B cell (primary cell): ENCODE measurements around the gene RNU6-7. TPM values are rescaled to one million over a fixed set of nuclear protein-coding genes. Genes with fewer than 3 reads are reported as not detected.

Experiments
- ATAC-seq: fragments of 200-7000 bp; cut with Tn5 transposase; one replicate; pipeline ENCODE4 v1.10.0; 2021; ENCODE audit warnings: low read depth, mild to moderate bottlenecking, moderate number of reproducible peaks, moderate library complexity
- CTCF ChIA-PET: fragments of 350-600 bp; sonication (Branson Sonifier 250); formaldehyde crosslinking; loops from one replicate; lab custom pipeline; 2021; ENCODE audit warnings: antibody characterized with exemption, inconsistent platforms; lab: Charles Lee
- POLR2A ChIA-PET: fragments of 350-600 bp; sonication (Branson Sonifier 250); formaldehyde crosslinking; loops from one replicate; lab custom pipeline; 2021; ENCODE audit warnings: antibody characterized with exemption; lab: Charles Lee
- DNase-seq: peaks from one replicate; pipeline ENCODE4 v3.0.0; 2013
- H2AFZ ChIP-seq: 2 replicates; pipeline ENCODE4 v1.6.1; 2012; ENCODE audit warnings: mild to moderate bottlenecking, low read depth, low read length; ENCODE audit not compliant: insufficient read depth, poor library complexity, severe bottlenecking
- H3K27ac ChIP-seq, 2 donors: 1 replicate in 1 of 2; 2 replicates in 1 of 2; pipeline ENCODE4 v1.5.1; 2012 to 2013; ENCODE audit warnings: low read length in 2 of 2, mild to moderate bottlenecking in 2 of 2, moderate library complexity in 1 of 2
- H3K27me3 ChIP-seq, 4 experiments: fragments of 200-600 bp in 1 of 4; sonication (generic) in 1 of 4; replicated peaks in 1 of 4; 1 replicate in 2 of 4; 2 replicates in 2 of 4; pipeline versions ENCODE4 v1.6.1 to v1.7.0; 2013 to 2016; ENCODE audit warnings: low read length in 3 of 4, mild to moderate bottlenecking in 2 of 4, mixed read lengths in 1 of 4, moderate library complexity in 1 of 4; ENCODE audit not compliant: insufficient read depth in 4 of 4, control insufficient read depth in 3 of 4; ENCODE audit errors: control extremely low read depth in 1 of 4
- H3K36me3 ChIP-seq, 2 experiments: replicated peaks in 1 of 2; 1 replicate in 1 of 2; 2 replicates in 1 of 2; pipeline versions ENCODE4 v1.6.1 to v1.7.1; 2013; ENCODE audit warnings: low read length in 1 of 2; ENCODE audit not compliant: insufficient read depth in 2 of 2, control insufficient read depth in 1 of 2; ENCODE audit errors: control extremely low read depth in 1 of 2, extremely low read depth in 1 of 2
- H3K4me1 ChIP-seq, 2 donors: fragments of 200-600 bp in 1 of 2; sonication (generic) in 1 of 2; 1 replicate in 1 of 2; 2 replicates in 1 of 2; pipeline versions ENCODE4 v1.5.1 to v1.6.1; 2013 to 2017; ENCODE audit warnings: low read length in 2 of 2; ENCODE audit not compliant: control insufficient read depth in 2 of 2, insufficient read depth in 2 of 2
- H3K4me2 ChIP-seq: replicated peaks from 2 replicates; pipeline ENCODE3; 2012; ENCODE audit warnings: mild to moderate bottlenecking, low read depth, low read length; ENCODE audit not compliant: poor library complexity, severe bottlenecking
- H3K4me3 ChIP-seq, 5 experiments: fragments of 200-600 bp in 1 of 5; sonication (generic) in 1 of 5; 1 replicate in 3 of 5; 2 replicates in 2 of 5; pipeline versions ENCODE4 v1.5.1 to v1.7.0; 2011 to 2016; ENCODE audit warnings: low read length in 4 of 5, mild to moderate bottlenecking in 4 of 5, low read depth in 2 of 5, control low read depth in 1 of 5, moderate library complexity in 1 of 5; ENCODE audit not compliant: insufficient read depth in 1 of 5; ENCODE audit errors: control extremely low read depth in 1 of 5, extremely low read depth in 1 of 5
- H3K79me2 ChIP-seq: fragments of 200-600 bp; sonication (generic); one replicate; pipeline ENCODE4 v1.6.0; 2016; ENCODE audit warnings: low read length; ENCODE audit not compliant: control insufficient read depth, insufficient read depth
- H3K9ac ChIP-seq: fragments of 200-600 bp; sonication (generic); 2 replicates; pipeline ENCODE4 v1.6.1; 2017; ENCODE audit warnings: mild to moderate bottlenecking, low read length, moderate library complexity
- H3K9me3 ChIP-seq, 3 donors: one replicate each; pipeline versions ENCODE4 v1.6.1 to v1.7.1; 2013; ENCODE audit warnings: low read length in 2 of 3; ENCODE audit not compliant: control insufficient read depth in 2 of 3, insufficient read depth in 1 of 3; ENCODE audit errors: control extremely low read depth in 1 of 3
- H4K20me1 ChIP-seq: 2 replicates; pipeline ENCODE4 v1.6.0; 2012; ENCODE audit warnings: mild to moderate bottlenecking, low read length; ENCODE audit not compliant: insufficient read depth, control insufficient read depth, poor library complexity, severe bottlenecking
- H3K27ac Mint-ChIP-seq: one replicate; pipeline ENCODE4 v1.8.0; 2021; ENCODE audit warnings: mixed read lengths
- H3K27me3 Mint-ChIP-seq: one replicate; pipeline ENCODE4 v1.8.0; 2021; ENCODE audit warnings: mixed read lengths
- H3K4me1 Mint-ChIP-seq: one replicate; pipeline ENCODE4 v1.8.0; 2021; ENCODE audit warnings: mixed read lengths
- H3K4me3 Mint-ChIP-seq: one replicate; pipeline ENCODE4 v1.8.0; 2021; ENCODE audit warnings: mixed read lengths
- H3K9me3 Mint-ChIP-seq: one replicate; pipeline ENCODE4 v1.8.0; 2022; ENCODE audit warnings: mixed read lengths; ENCODE audit not compliant: insufficient read depth
- CTCF ChIP-seq: fragments of 200-600 bp; IDR thresholded peaks from one replicate; pipeline ENCODE4 v1.8.0; 2022; ENCODE audit warnings: antibody characterized with exemption, mild to moderate bottlenecking
- EZH2 ChIP-seq: IDR thresholded peaks from 2 replicates; pipeline ENCODE4 v1.6.1; 2012; ENCODE audit warnings: borderline replicate concordance, low read depth, mild to moderate bottlenecking, moderate library complexity, low read length; ENCODE audit not compliant: insufficient read depth, poor library complexity, severe bottlenecking
- WGBS: methylation state at CpG from one replicate; pipeline ENCODE4 v1.1.5; 2013; ENCODE audit warnings: missing lambda C conversion rate; ENCODE audit not compliant: insufficient coverage; 5-methylcytosine and 5-hydroxymethylcytosine counted together
- intact Hi-C: fragments of 100-400 bp; cut with micrococcal nuclease; formaldehyde crosslinking; loops from one replicate; pipeline ENCODE4 v1.10.0; 2022
- polyA plus RNA-seq: library from polyadenylated mRNA; depleted of rRNA; stranded (reverse); fragments of >200 nt; gene quantifications from 2 replicates; pipeline ENCODE4 v1.2.3, GENCODE V29; 2012
- total RNA-seq, 2 donors: library from RNA; stranded (reverse); fragments of 120-200 nt in 1 of 2; gene quantifications; 1 replicate in 1 of 2; 2 replicates in 1 of 2; pipeline versions ENCODE4 v1.2.3 to v1.2.4, GENCODE V29; 2013 to 2022

RNU6-7 gene
- total and polyA plus RNA-seq, 2 donors (not counting 1 experiment from before 2014, with no cell fraction given), result not detected

DNA sequence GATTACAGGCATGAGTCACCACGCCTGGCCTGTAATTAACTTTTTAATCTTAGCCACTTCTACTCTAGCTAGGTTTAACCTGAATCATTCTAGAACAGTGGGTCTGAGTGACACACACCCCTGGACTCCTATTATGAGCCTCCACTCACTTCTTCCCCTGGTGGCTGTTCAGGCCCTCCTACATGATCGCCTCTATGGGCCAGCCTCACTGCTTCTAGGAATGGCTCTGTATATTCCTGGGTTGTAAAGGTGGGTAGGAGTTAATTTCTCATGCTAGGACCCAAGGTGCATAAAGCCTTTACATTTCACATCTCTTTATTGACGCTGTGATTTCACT, 9.2 kb downstream of the RNU6-7 start:
- POLR2A ChIA-PET, result no interaction called here

GRCh38 chr14:32212833-32213232, 11.0 kb downstream of the RNU6-7 start:
- H3K9me3 ChIP-seq, result no peaks in the 10 kb centered on the region
- no peak for TF ChIP-seq EZH2
- TF ChIP-seq CTCF, result no peak
- H3K4me2 ChIP-seq, result no peak overlapping the region
- no peak overlapping the region for H3K4me3 ChIP-seq
- ATAC-seq (no peak), DNase-seq (no peak)
- Mint-ChIP-seq H3K4me3 (no peak overlapping the region), H3K27ac (no peak overlapping the region), H3K27me3 (peaks cover 5% of the 10 kb centered on the region), H3K4me1 (no peaks in the 10 kb centered on the region), H3K9me3 (no peaks in the 10 kb centered on the region)
- no peaks in the 10 kb centered on the region for H3K36me3 ChIP-seq
- intact Hi-C loops, result no loop called here
- no peaks in the 10 kb centered on the region for H3K79me2 ChIP-seq
- ChIA-PET CTCF (interaction anchor here (1.1 kb wide), 1 partner anchor 38 kb away, joined by 4 read pairs; no protein-coding TSS in a partner anchor), POLR2A (no interaction called here)
- no peak overlapping the region for H3K9ac ChIP-seq
- no peak overlapping the region for H2AFZ ChIP-seq
- no peak overlapping the region for H3K27ac ChIP-seq
- H4K20me1 ChIP-seq, result no peaks in the 10 kb centered on the region
- no peaks in the 10 kb centered on the region for H3K4me1 ChIP-seq
- no peaks in the 10 kb centered on the region for H3K27me3 ChIP-seq

More for the DNA sequence above, 9.2 kb downstream of the RNU6-7 start:
- H3K9ac ChIP-seq, result no peak overlapping the region
- 89% methylated on average over 1 of the region's 3 CpGs for WGBS
- no peak overlapping the region for H2AFZ ChIP-seq
- TF ChIP-seq CTCF (no peak), EZH2 (no peak)
- ATAC-seq (no peak), DNase-seq (no peak)
- H3K27me3 ChIP-seq, result no peaks in the 10 kb centered on the region
- no peak overlapping the region for H3K27ac Mint-ChIP-seq
- no peaks in the 10 kb centered on the region for H4K20me1 ChIP-seq
- no peak overlapping the region for H3K4me2 ChIP-seq
- no peaks in the 10 kb centered on the region for H3K79me2 ChIP-seq
- no peaks in the 10 kb centered on the region for H3K36me3 ChIP-seq
- H3K27ac ChIP-seq, result no peak overlapping the region
- CTCF ChIA-PET, result interaction anchor here (0.6 kb wide), 1 partner anchor 51 kb away, joined by 3 read pairs; no protein-coding TSS in a partner anchor
- H3K4me3 Mint-ChIP-seq, result no peak overlapping the region
- peaks cover 3% of the 10 kb centered on the region for H3K27me3 Mint-ChIP-seq
- H3K4me1 ChIP-seq, result peaks cover 0 to 2% of the 10 kb centered on the region in 2 donors
- no peak overlapping the region for H3K4me3 ChIP-seq
- H3K4me1 Mint-ChIP-seq, result peaks cover 7% of the 10 kb centered on the region
- no peaks in the 10 kb centered on the region for H3K9me3 Mint-ChIP-seq
- intact Hi-C loops, result no loop called here
- H3K9me3 ChIP-seq, result peaks cover 0 to 1% (median 0%) of the 10 kb centered on the region in 3 donors
